Measurements from ENCODE around the gene DTWD2.
"Not testable (repeated sequence)": the region's sequence is repeated elsewhere in the genome, so short reads cannot be mapped to it uniquely, and the experiment has no call there.

The DTWD2 gene

DNA sequence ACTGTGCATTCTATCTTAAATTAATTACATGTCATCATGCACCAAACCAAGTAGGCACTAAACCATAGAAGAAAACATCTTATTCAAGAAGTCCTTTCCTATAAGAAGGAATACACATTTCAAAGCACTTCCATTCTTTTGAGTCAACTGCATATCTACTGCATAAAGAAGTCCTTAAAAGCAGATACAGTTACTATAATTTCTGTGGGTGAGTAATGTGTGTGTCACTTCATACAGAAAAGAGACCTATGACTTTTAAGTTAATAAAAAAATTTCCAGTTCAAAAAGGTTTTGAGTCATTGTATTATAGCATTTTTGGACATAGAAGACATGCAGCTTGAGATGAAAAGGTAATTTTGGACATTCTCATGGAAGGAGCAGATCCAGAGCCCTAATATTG, 125.0 kb downstream of the DTWD2 start:
- no peak for DNase-seq (ENCODE audit: low read depth)

DNA sequence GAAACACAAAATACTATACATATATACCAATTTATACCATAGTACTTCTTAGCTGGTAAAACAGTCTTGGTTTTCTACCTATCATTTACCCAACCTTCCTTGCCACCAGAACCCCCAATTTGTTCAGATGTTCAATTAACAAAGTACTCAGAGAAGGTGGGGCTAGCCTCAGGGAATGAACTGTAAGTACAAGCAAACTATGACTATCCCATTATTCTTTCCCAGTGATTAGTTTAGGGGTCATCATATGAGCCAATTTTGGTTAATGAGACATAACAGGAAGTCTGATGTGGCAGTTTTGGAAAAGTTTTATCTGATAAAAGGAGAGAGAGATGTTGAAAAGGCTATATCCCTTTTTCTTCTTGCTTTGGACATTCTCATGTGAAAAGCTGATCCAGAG, 125.8 kb downstream of the DTWD2 start:
- no peak for DNase-seq (ENCODE audit: low read depth)

DNA sequence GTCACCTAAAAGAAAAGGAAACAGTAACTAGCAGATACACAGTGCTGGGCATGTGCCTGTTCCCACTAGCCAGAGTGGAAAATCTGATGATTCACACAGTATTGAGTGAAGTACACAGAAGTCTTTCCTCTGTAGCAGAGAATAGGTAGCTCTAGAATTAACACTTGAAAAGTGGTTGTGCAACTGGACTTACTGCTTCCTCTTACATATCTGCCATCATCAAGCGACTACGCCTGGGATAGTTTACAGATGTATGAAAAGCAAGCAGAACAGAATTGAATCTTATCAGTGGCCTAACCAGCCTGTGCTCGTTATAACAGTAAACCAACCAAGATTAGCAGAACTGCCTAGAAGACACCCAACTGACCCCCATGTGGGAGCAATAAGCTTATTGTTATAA, 130.6 kb downstream of the DTWD2 start:
- no peak for DNase-seq (ENCODE audit: low read depth)

DNA sequence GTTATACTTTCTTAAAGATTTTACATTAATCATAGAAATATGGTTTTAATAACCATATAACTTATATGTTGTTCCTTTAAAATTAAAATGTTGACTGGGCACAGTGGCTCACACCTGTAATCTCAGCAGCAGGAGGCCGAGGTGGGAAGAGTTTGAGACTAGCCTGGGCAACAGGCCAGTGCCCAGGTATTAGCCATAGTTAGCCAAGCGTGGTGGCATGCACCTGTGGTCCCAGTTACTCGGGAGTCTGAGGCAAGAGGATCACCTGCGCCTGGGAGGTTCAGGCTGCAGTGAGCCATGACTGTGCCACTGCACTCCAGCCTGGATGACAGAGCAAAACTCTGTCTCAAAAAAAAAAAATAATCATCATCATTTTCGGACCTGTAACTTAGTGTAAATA, 133.5 kb downstream of the DTWD2 start:
- DNase-seq (ENCODE audit: low read depth) = no peak

DNA sequence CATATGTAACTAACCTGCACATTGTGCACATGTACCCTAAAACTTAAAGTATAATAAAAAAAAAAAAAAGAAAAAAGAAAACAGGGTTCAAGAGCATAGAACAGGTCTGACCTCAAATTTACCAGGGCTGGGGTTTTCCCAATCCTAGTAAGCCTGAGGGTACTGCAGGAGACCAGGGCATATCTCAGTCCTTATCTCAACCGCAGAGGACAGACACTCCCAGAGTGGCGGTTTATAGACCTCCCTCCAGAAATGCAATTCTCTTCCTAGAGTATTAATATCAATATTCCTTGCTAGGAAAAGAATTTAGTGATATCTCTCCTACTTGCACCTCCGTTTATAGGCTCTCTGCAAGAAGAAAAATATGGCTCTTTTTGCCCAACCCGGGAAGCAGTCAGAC, 136.6 kb downstream of the DTWD2 start:
- DNase-seq (ENCODE audit: low read depth) = not testable (repeated sequence)

DNA sequence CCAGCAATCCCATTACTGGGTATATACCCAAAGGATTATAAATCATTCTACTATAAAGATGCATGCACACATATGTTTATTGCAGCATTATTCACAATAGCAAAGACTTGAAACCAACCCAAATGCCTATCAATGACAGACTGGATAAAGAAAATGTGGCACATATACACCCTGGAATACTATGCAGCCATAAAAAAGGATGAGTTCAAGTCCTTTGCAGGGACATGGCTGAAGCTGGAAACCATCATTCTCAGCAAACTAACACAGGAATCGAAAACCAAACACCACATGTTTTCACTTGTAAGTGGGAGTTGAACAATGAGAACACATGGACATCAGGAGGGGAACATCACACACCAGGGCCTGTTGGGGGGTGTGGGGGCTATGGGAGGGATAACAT, 138.8 kb downstream of the DTWD2 start:
- DNase-seq (ENCODE audit: low read depth) = not testable (repeated sequence)

DNA sequence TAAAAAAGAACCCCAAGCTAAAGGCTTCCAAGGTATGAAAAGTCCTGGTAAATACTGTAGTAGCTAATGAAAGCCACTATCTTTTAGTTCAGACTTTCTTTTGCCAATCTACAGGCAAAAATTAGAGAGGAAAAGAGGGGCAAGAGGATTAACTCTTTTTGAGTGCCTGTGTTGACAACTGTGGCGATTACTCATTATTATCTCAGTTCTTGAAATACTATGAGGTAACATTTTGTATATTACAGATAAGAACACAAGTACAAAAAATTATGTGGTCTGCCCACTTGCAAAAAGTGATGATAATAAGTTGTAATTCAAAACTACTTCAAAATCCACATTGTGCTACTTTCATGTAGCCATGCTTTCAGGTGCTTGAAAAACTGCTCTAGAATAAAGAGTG, 144.0 kb downstream of the DTWD2 start:
- DNase-seq (ENCODE audit: low read depth) = no peak

DNA sequence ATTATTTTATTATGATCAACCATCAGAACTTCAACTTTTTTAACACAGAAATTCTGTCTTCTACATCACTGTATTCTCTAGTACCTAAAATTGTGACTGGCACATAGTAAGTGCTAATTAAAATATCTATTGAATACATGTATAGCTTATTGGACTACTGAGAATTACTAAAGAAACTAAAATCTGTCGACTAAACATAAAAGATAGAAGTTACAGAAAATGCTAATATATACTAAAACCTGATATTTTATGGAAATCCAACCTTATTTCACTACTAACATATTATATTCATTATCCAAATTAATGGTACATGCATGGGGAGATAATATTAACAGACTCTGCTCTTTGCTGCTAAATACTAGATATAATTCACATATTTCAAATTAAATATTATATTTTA, 153.6 kb downstream of the DTWD2 start:
- no peak for DNase-seq (ENCODE audit: low read depth)

DNA sequence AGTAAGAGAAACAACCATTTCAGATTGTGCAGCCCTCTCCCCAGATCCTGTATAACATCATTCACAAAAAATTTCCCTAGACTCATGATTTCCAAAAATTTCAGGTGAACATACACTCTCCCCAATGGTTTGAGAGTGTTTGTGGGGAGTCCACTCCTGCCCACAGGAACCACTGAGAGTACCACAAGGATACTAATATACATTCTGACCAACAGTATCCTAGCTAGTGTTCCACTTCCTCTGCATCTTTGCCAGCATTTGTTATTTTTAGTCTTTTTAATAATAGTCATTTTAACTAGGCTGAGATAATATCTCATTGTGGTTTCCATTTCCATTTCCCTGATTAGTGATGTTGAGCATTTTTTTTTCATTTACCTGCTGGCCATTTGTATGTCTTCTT, 155.4 kb downstream of the DTWD2 start:
- DNase-seq (ENCODE audit: low read depth) = no peak

DNA sequence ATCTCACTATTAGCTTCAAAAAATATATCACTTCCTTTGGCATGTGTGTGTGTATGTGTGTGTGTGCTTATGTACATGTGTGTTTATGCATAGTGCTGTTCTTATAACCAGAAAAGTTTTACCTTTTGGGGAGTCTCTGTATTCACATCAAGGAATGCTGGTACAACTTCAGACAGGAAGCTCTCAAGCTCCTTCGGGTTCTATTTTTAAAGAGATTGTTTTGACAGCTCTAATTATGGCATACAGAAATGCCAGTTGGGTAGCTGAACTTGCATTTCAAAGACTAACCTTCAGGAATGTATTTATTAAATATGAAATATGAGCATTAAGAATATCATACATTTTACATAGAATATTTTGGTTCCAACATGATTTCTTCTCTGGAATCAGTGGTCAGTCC, 163.1 kb downstream of the DTWD2 start:
- no peak for DNase-seq (ENCODE audit: low read depth)

DNA sequence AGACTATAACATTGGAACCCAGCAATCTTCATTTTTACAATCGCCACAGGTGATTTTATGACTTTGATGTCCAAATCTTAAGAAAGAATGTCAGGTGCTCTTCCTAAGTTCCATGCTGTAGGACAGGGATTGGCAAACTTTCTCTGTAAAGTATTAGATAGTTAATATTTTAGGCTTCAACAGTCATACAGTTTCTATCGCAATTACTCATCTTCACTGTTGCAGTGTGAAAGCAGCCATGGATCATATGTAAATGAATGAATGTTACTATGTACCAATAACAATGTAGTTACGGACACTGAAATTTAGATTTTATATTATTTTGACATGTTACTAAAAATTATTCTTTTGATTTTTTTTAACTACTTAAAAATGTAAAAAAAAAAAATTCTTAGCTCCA, 169.7 kb downstream of the DTWD2 start:
- no peak for DNase-seq (ENCODE audit: low read depth)

DNA sequence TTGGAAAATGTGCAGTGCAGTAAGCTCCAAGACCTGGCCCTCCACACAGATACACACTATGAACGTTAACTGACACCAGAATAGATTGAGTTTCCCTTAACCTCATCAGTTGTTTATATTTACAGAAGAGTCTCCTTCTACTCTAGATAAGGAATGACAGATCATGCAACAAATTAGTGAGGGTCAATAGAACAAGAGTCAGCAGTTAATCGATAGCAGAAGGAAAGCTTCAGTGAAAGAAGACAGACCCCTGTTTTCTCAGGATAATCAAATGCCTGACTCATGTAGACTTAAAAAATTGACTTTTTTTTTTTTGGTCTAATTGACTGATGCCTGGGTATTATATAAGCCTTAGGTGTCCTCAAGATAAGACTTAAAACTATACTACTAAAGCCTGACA, 179.9 kb downstream of the DTWD2 start:
- DNase-seq (ENCODE audit: low read depth) = no peak

DNA sequence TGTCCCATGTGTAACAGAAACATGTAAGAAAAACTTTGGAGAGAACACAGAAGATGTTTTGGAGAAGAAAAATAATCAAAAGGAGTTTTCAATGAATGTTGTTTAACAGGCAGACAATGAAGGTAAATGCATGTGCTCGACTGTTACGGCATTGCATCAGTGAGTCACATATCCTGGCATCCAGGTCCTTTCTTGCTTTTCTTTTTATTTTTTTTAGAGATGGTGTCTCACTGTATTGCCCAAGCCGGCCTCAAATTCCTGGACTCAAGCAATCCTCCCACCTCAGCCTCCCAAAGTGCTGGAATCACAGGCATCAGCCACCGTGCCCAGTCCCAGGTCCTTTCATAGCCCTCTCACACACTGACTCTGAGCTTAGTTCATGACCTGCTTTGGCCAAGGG, 181.8 kb downstream of the DTWD2 start:
- DNase-seq (ENCODE audit: low read depth) = no peak

DNA sequence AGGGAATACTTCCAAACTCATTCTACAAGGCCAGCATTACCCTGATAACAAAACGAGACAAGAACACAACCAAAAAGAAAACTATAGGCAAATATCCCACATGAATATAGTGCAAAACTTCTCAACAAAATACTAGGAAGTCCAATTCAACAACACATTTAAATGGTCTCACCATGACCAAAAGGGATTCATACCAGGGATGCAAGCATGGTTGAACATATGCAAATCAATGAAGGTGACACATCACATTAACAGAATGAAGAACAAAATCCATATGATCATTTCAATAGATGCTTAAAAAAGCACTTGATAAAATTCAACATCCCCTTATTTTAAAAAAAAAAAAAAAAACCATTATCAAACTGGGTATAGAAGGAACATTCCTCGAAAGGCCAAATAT, 186.0 kb downstream of the DTWD2 start:
- DNase-seq (ENCODE audit: low read depth) = no peak

DNA sequence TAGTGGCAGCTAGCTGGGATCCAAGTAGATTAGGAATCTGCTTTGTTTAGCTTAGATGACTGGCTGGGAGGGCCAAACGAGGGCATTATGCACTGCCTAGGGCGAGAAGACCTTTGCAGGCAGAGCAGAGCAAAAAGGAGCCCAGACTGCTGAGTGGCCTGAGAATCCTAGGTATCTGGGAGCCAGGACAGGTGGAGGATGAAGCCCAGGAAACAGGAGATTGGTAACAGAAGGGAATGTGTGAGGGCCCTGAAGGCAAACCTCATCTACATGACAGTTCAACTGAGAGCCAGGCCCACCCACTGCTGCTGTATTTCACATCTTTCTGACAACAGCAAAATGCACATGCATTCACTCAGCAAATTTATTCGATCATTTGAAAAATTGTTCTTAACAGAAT, 192.3 kb downstream of the DTWD2 start:
- DNase-seq (ENCODE audit: low read depth) = no peak

DNA sequence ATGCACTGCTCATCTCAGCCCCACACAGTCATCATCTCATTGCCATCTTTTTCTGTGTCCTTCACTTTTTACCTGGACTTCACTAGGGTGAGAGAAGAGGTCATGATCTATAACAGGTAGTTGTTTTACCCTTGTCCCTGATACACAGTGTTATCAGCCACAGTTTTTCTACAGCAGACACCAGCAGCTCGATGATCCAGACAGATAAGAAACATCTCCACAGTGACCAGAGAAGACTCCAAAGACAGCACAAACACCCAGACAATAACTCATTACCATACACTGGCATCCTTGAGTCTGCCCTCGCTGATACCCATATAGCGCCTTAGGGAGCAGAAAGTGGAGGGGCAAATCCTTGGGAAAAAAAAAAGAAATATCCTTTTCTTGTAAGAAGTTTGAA, 194.1 kb downstream of the DTWD2 start:
- no peak for DNase-seq (ENCODE audit: low read depth)

DNA sequence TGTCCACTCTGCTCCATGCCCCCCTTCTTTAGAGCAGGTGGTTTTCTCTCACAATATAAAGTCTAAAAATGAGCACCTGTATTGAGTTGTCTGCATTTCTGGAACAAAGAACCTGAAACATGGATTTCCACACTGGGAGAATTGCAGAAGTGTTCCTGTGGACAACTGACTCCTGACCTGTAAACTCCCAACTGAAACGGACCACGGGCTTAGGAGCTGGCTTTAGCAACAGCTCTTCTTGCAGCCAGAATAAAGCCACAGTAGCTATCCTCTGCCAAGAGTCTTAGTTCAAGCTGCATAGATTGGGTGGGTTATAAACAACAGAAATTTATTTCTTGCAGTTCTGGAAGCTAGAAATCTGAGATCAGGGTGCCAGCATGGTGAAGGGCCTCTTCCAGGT, 194.7 kb downstream of the DTWD2 start:
- DNase-seq (ENCODE audit: low read depth) = no peak

DNA sequence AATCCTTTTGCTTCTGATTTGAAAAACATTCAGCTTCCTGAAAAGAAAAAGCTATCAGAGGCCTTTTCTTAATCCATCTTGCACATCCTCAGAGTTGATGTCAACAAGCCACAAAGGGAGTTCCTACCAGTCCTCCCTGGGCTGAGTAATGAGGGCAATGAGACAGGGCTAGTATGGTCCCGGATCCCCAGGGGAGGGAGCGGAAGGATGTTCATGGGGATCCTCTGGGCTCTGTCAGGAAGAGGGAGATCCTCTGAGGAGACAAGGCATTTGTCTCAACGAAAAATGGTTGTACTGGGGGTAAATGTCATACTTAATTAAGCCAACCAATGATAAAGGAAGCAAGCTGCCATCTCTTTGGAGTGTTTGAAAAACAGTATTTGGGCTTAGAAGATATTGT, 195.3 kb downstream of the DTWD2 start:
- no peak for DNase-seq (ENCODE audit: low read depth)

DNA sequence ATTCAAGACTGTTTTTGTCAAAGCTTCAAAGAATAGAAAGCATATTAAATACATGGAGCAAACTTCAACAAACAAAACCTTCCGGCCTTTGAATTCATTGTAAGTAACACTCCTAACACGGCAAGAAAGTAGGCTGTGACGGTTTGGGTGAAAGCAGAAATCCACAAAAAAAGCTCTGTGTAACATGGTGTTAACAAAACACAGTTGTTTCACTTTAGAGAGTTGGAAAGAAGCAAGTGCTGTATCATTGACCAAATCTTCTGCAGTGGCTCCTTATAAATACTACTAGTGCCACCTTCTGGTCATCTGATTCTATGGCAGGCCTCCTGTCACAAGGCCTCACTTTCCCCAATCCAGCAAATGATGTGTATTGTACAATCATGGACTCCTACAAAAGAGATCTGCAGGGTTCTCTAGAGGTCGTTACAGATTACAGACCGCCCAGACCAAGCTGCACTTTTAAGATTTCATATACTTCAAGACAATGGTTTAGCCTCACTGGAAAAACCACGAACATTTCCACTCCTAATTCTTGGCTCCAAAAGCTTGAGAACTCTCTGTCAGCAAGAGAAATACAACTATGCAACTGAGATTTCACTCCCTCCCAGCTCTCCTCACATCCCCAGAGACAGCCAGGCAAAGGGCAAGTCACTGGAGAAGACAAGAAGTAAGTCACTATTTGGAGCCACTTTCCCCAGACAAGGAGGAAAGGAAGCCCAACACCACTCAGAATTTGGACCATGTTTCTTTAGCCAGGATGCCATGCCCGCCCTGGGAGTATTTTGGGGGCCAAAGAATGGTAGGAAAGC, 196.2 kb downstream of the DTWD2 start:
- DNase-seq (ENCODE audit: low read depth) = peak; percentile 22

DNA sequence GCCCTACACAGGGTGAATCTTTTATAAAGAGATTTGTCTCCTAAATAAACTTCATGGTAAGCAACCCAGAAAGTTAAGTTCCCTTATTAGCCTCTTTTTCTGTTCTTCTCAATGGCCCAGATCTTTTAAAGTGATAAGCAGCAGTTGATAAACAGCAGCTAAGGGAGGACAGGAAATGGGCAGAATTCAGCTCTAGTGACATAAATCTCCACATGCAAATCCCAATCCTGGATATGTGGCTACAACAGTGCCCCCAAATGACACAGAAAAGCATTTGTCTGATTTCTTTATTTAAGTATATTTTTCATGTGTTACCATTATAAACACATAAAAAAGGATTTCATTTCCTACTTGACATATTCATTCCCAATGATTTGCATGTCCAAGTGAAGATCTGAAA, 199.0 kb downstream of the DTWD2 start:
- no peak for DNase-seq (ENCODE audit: low read depth)

DNA sequence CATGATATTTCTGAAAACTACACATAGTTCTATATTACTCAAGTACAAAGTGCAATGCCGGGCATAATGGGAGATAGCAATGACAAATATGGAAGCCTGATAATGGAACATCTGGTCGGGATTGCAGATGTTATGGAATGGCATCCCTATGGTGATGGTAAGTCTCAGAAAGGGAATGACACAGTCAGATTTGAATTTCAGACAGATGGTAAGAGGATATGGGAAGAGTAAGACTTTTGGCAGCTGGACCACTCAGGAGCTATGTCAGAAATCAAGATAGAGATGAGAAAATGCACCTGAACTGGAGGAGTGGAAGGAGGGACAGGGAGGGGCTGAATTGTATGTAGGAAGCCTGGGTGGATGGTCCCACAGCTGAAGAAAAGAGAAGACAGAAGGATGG, 200.0 kb downstream of the DTWD2 start:
- no peak for DNase-seq (ENCODE audit: low read depth)
